HFF-Myc (cell line): Measurements from ENCODE around the gene TMPRSS3.
A peak's percentile ranks its signal among the peaks of the same experiment; 100 is the strongest.

Experiments used
- DNase-seq: peaks from one replicate; pipeline ENCODE4 v3.0.0-alpha.2; 2011; ENCODE audit warnings: low read depth; ENCODE audit errors: extremely low read depth
- H3K4me3 ChIP-seq: replicated peaks from 2 replicates; pipeline ENCODE4 v1.5.1; 2011; ENCODE audit warnings: low read depth, mild to moderate bottlenecking, control low read depth, low read length
- TF ChIP-seq, protein P1 (sequence below): IDR thresholded peaks from 2 replicates; pipeline ENCODE4 v1.5.1; 2012; ENCODE audit warnings: mild to moderate bottlenecking, low read depth, low read length, control low read depth; ENCODE audit errors: missing control alignments

Gene TMPRSS3

DNA sequence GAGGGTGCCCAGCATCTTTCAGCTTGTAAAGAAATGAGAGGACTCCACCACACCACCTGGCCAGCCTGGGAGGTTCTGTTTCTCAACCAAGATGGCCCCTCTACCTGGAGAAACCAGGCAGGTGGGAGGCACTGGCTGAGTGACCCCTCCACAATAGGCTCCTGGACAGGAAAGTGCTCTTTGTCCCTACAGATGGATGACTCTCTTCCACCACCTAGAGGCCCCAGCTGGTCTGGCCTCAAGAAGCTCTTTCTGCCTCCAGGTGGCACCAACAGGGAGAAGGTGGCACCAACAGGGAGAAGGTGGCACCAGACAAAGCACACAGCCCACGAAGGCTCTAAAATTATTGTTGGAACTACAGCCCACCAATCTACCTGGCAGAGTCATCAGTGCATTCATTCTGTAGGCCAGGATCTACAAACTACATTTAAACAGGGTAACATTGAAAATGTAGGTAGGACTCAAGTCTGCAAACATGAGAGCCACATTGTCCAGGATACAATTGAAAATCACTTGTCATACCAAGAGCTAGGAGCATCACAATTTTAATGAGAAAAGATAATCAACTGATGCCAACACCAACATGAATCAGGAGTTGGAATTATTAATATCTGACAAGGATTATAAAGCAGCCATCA lies 14.4 kb downstream of the TMPRSS3 start:
- DNase-seq, result no peak
- TF ChIP-seq, protein P1, sequence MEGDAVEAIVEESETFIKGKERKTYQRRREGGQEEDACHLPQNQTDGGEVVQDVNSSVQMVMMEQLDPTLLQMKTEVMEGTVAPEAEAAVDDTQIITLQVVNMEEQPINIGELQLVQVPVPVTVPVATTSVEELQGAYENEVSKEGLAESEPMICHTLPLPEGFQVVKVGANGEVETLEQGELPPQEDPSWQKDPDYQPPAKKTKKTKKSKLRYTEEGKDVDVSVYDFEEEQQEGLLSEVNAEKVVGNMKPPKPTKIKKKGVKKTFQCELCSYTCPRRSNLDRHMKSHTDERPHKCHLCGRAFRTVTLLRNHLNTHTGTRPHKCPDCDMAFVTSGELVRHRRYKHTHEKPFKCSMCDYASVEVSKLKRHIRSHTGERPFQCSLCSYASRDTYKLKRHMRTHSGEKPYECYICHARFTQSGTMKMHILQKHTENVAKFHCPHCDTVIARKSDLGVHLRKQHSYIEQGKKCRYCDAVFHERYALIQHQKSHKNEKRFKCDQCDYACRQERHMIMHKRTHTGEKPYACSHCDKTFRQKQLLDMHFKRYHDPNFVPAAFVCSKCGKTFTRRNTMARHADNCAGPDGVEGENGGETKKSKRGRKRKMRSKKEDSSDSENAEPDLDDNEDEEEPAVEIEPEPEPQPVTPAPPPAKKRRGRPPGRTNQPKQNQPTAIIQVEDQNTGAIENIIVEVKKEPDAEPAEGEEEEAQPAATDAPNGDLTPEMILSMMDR, result peak; percentile 68
- no peak overlapping the region for H3K4me3 ChIP-seq

DNA sequence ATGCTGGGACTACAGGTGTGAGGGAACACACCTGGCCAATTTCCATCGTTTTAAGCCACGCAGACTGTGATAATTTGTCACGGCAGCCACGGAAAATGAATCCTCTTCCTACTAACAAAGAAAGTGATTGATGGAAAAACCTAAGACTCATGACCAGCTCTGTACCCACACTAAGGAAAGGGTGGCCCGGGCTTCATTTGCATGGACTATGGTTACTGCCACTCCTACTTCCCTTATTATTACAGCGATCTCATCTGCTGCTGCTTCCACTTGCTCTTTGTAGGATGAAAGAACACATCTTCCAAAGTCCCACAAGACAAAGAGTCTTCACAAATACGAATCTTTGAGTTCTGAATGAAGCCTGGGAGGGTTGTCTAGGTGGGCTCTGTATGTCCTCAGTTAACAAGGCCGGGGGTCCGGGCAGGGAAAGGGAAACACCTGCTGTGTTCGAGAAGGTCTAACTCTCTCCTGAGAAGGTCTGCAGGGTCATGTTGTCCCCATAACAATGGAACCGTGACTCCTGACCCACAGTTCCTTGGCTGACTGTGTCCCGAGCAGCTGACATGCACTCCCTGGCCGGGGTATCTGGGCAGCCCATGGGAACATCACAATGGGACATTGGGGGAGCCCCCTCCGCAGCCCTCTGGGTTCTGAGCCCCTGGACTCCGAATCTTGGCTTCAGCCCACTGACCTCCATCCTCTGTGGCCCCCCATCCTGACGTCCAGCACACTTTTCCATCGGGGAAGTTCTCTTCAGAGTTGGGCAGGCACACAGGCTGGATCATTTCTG lies 16.2 kb downstream of the TMPRSS3 start:
- DNase-seq, result no peak
- no peak overlapping the region for H3K4me3 ChIP-seq
- TF ChIP-seq, protein P1, result no peak

DNA sequence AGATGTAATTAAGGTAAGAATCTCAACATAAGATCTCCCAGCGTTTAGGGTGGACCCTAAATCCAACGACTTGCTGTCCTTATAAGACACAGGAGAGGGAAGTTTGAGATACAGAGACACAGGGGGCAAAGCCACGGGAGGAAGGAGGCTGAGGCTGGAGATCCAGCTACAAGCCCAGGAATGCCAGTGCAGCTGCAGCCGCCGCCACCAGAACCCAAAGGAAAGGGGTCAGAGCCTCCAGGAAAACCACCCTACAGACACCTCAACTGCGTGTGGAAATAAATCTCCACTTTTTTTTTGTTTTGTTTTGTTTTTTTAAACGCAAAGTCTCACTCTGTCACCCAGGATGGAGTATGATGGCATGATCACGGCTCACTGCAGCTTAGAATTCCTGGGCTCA lies 17.4 kb downstream of the TMPRSS3 start:
- TF ChIP-seq, protein P1, result no peak
- no peak for DNase-seq
- H3K4me3 ChIP-seq, result no peak overlapping the region

DNA sequence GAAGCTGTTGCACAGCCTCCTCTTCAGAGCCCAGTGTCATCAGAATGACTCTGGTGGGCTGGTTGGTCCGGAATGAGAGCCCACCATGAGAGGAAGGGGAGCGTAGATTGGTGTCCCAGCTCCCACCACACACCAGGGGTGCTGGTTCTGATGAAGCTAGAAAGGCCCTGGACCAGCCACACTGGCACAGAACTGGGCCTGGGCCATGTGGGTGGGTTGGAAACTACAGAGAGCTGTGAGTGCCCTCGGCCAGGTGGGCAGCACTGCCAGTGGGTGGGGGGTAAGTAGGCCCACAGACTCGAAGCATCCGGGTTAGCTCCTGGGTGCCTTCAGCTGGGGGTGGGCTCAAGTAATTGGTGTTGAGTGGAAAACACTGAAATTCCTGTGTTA lies 17.9 kb downstream of the TMPRSS3 start:
- TF ChIP-seq, protein P1, result no peak
- no peak for DNase-seq
- H3K4me3 ChIP-seq, result no peak overlapping the region

DNA sequence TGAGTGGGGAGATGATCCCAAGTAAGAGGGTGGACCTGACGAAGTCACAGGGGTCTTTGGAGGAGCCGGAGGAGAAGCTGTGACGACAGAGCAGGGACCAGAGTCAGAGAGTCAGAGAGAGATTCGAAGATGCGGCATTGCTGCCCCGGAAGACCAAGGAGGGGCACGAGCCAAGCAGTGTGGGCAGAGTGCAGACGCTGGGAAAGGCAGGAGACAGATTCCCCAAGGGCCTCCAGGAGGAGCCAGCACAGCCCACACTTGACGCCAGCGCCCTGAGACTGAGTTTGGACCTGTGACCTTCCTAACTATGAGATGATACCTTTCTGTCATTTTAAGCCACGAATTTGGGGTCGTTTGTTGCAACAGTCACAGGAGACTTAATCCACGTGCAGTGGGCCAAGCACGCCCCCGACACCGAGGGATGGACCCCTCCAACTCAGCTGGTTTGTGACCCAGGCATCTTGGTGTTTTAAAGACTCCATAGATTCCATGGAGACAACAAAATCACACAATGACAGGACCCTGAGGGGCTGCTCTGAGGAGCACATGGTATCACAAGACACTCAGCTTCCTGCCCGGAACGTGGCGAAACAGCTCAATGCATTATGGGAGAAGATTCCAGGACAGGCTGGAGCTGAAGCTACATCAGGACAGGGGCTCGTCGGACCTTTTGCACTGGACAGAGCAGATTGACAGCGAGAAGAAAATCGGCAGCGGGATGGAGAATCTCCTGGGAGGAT lies 18.5 kb downstream of the TMPRSS3 start:
- no peak overlapping the region for H3K4me3 ChIP-seq
- DNase-seq, result no peak
- TF ChIP-seq, protein P1, result no peak

DNA sequence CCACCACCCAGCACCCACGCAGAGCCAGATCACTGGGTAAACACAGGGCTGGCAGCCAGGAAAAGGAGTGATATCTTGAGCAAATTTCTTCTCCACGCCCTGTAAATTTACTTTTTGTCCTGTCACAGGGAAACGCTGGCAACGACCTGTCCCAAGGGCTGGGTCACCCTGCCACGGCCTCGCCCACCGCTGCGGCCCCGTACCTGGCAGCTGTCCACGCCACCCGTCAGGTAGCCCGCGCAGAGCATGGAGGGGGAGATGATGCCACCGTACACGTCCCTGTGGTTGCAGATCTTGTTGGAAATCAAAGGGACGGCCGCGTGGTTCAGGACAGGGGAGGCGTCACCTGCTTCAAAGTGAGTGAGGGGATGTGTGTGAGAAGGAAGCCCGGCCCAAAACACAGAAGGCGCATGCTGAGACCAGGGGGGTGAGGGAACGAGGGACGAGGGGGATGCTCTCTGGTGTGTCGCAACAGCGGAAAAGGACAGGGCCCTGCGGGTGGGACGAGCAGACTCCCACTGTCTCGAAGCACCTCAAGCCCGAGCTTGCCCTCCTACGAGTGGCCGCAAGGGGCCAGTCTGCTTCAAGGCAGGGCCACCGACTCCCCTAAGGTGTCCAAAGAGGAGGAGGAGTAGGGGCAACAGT lies 19.4 kb downstream of the TMPRSS3 start:
- no peak for DNase-seq
- TF ChIP-seq, protein P1, result no peak
- H3K4me3 ChIP-seq, result no peak overlapping the region
